DOHH2 (cell line): ENCODE results near the gene ZBTB1.

Experiments
- H3F3A ChIP-seq: fragments of 200-600 bp; sonication (generic), shearing (Covaris generic); 2 replicates; pipeline ENCODE4 v1.6.0; 2016; ENCODE audit warnings: antibody characterized with exemption, mild to moderate bottlenecking; ENCODE audit not compliant: control insufficient read depth, insufficient read depth
- H3K27ac ChIP-seq: fragments of 200-600 bp; sonication (generic); 2 replicates; pipeline ENCODE4 v1.5.1; 2014; ENCODE audit warnings: low read depth, mild to moderate bottlenecking, low read length, moderate library complexity
- H3K27me3 ChIP-seq: fragments of 200-600 bp; sonication (generic); 2 replicates; pipeline ENCODE4 v1.6.1; 2014; ENCODE audit warnings: mild to moderate bottlenecking, low read length, mixed read lengths; ENCODE audit not compliant: control insufficient read depth
- H3K36me3 ChIP-seq: fragments of 200-600 bp; sonication (generic); 2 replicates; pipeline ENCODE4 v1.6.1; 2014; ENCODE audit warnings: mild to moderate bottlenecking, low read length, moderate library complexity, mixed read lengths; ENCODE audit not compliant: control insufficient read depth
- H3K4me1 ChIP-seq: fragments of 200-600 bp; sonication (generic); 2 replicates; pipeline ENCODE4 v1.6.1; 2014; ENCODE audit warnings: mild to moderate bottlenecking, low read length, mixed read lengths; ENCODE audit not compliant: control insufficient read depth
- H3K4me2 ChIP-seq: fragments of 200-600 bp; sonication (generic); 2 replicates; pipeline ENCODE4 v1.6.0; 2014; ENCODE audit warnings: mild to moderate bottlenecking, low read length, moderate library complexity
- H3K4me3 ChIP-seq: fragments of 200-600 bp; sonication (generic); 2 replicates; pipeline ENCODE4 v1.5.1; 2014; ENCODE audit warnings: mild to moderate bottlenecking, low read length, mixed read lengths
- H3K79me2 ChIP-seq: fragments of 200-600 bp; sonication (generic); 2 replicates; pipeline ENCODE4 v1.6.1; 2014; ENCODE audit warnings: mild to moderate bottlenecking, low read length, mixed read lengths; ENCODE audit not compliant: control insufficient read depth
- H3K9me2 ChIP-seq: fragments of 200-600 bp; sonication (generic); replicated peaks from 2 replicates; pipeline ENCODE4 v1.6.1; 2014; ENCODE audit warnings: mild to moderate bottlenecking, low read length, mixed read lengths; ENCODE audit not compliant: control insufficient read depth
- H3K9me3 ChIP-seq: fragments of 200-600 bp; sonication (generic); 2 replicates; pipeline ENCODE4 v1.6.1; 2014; ENCODE audit warnings: antibody characterized with exemption, low read length, mixed read lengths; ENCODE audit not compliant: control insufficient read depth, insufficient read depth
- H4K20me1 ChIP-seq: fragments of 200-600 bp; sonication (generic); 2 replicates; pipeline ENCODE4 v1.6.0; 2014; ENCODE audit warnings: low read depth, mild to moderate bottlenecking, antibody characterized with exemption, low read length, moderate library complexity; ENCODE audit not compliant: control insufficient read depth, insufficient read depth
- EZH2phosphoT487 ChIP-seq: fragments of 200-600 bp; sonication (generic); IDR thresholded peaks from 2 replicates; pipeline ENCODE4 v1.6.1; 2017; ENCODE audit warnings: borderline replicate concordance, mild to moderate bottlenecking, antibody characterized with exemption, low read length, moderate library complexity, mixed read lengths
- TF ChIP-seq, protein P1 (sequence below): fragments of 200-600 bp; sonication (generic); IDR thresholded peaks from one replicate; pipeline ENCODE4 v1.5.1; 2014; ENCODE audit warnings: antibody characterized with exemption, mild to moderate bottlenecking, low read depth, low read length; ENCODE audit not compliant: poor library complexity, severe bottlenecking

ZBTB1 gene

GRCh38 chr14:64504310-64504896 lies at the start of gene ZBTB1:
TSS of gene ZBTB1 (plus strand) at chr14:64504770. CDS start at chr14:64521505, 16,735 bp downstream.
- H3F3A ChIP-seq, result peaks cover 15% of the 10 kb centered on the region
- peak within 1 kb of the TSS; percentile 90 for H3K4me2 ChIP-seq
- peak within 1 kb of the TSS; percentile 95 for H3K27ac ChIP-seq
- peaks cover 59% of the 10 kb centered on the region for H3K4me1 ChIP-seq
- H3K4me3 ChIP-seq, result peak within 1 kb of the TSS; percentile 87
- no peaks in the 10 kb centered on the region for H3K9me2 ChIP-seq
- H3K9me3 ChIP-seq, result no peaks in the 10 kb centered on the region
- no peaks in the 10 kb centered on the region; the same call in 1 of the 2 replicates for H3K27me3 ChIP-seq
- peaks cover 16% of the 10 kb centered on the region; the same call in 1 of the 2 replicates for H4K20me1 ChIP-seq
- H3K36me3 ChIP-seq, result peaks cover 69% of the 10 kb centered on the region
- H3K79me2 ChIP-seq, result peaks cover 89% of the 10 kb centered on the region
- TF ChIP-seq, protein P1, sequence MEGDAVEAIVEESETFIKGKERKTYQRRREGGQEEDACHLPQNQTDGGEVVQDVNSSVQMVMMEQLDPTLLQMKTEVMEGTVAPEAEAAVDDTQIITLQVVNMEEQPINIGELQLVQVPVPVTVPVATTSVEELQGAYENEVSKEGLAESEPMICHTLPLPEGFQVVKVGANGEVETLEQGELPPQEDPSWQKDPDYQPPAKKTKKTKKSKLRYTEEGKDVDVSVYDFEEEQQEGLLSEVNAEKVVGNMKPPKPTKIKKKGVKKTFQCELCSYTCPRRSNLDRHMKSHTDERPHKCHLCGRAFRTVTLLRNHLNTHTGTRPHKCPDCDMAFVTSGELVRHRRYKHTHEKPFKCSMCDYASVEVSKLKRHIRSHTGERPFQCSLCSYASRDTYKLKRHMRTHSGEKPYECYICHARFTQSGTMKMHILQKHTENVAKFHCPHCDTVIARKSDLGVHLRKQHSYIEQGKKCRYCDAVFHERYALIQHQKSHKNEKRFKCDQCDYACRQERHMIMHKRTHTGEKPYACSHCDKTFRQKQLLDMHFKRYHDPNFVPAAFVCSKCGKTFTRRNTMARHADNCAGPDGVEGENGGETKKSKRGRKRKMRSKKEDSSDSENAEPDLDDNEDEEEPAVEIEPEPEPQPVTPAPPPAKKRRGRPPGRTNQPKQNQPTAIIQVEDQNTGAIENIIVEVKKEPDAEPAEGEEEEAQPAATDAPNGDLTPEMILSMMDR, result no peak
- TF ChIP-seq EZH2phosphoT487, result no peak

- H3K36me3 ChIP-seq, result peaks cover 65% of the 10 kb centered on the region
- H3K9me3 ChIP-seq, result no peaks in the 10 kb centered on the region
- no peak overlapping the region for H3K27ac ChIP-seq
- no peak overlapping the region for H3K4me3 ChIP-seq
- H3K4me1 ChIP-seq, result peaks cover 27% of the 10 kb centered on the region
- H3K9me2 ChIP-seq, result no peaks in the 10 kb centered on the region
- no peak for TF ChIP-seq EZH2phosphoT487
- TF ChIP-seq, protein P1, result no peak
- no peaks in the 10 kb centered on the region for H4K20me1 ChIP-seq
- no peaks in the 10 kb centered on the region for H3K79me2 ChIP-seq
- H3K4me2 ChIP-seq, result no peak overlapping the region
- peaks cover 16% of the 10 kb centered on the region; the same call in 1 of the 2 replicates for H3F3A ChIP-seq
- no peaks in the 10 kb centered on the region for H3K27me3 ChIP-seq
Observed at GRCh38 chr14:64459405-64460136, 45.0 kb upstream of the ZBTB1 start.

GRCh38 chr14:64461221-64461620 lies 43.3 kb upstream of the ZBTB1 start:
- Histone ChIP-seq H3K9me2 (no peaks in the 10 kb centered on the region), H3K4me1 (peaks cover 41% of the 10 kb centered on the region), H3K79me2 (no peaks in the 10 kb centered on the region), H3K9me3 (no peaks in the 10 kb centered on the region), H3K4me2 (no peak overlapping the region), H4K20me1 (no peaks in the 10 kb centered on the region; the same call in 1 of the 2 replicates), H3K27ac (no peak overlapping the region), H3F3A (peaks cover 22% of the 10 kb centered on the region), H3K4me3 (no peak overlapping the region), H3K36me3 (peaks cover 49% of the 10 kb centered on the region), H3K27me3 (peaks cover 9% of the 10 kb centered on the region)
- TF ChIP-seq, protein P1, result no peak
- no peak for TF ChIP-seq EZH2phosphoT487
